H1 (cell line): Measurements from ENCODE around the gene MST1R. TPM values are rescaled to one million over a fixed set of nuclear protein-coding genes. Genes with fewer than 3 reads are reported as not detected.

Experiments used
- CTCF ChIA-PET: fragments of 300-600 bp; sonication (Branson Sonifier 250); formaldehyde crosslinking; loops from one replicate; lab custom pipeline; 2021; ENCODE audit not compliant: partially characterized antibody; lab: Charles Lee
- POLR2A ChIA-PET: fragments of 300-600 bp; sonication (Branson Sonifier 250); formaldehyde crosslinking; loops from one replicate; lab custom pipeline; 2021; ENCODE audit warnings: inconsistent platforms; ENCODE audit not compliant: partially characterized antibody; lab: Charles Lee
- DNase-seq, 2 experiments: peaks; one replicate each; pipeline versions ENCODE4 v3.0.0 to v3.0.0-alpha.2; 2010 to 2022; ENCODE audit warnings: low spot score in 2 of 2, low read depth in 1 of 2, mixed read lengths in 1 of 2
- FAIRE-seq: peaks from 2 replicates; lab custom pipeline; 2011; peaks lifted over from hg19 to GRCh38; lab: Jason Lieb, UNC
- H2AFZ ChIP-seq: 2 replicates; pipeline ENCODE4 v1.8.1; 2012; ENCODE audit warnings: low read length, inconsistent platforms
- H2AK5ac ChIP-seq: 2 replicates; pipeline ENCODE4 v1.6.1; 2013; ENCODE audit warnings: low read depth, low read length
- H2BK120ac ChIP-seq: replicated peaks from 2 replicates; pipeline ENCODE3; 2013; ENCODE audit warnings: low read depth, low read length, inconsistent platforms
- H2BK12ac ChIP-seq: 2 replicates; pipeline ENCODE4 v1.6.1; 2013; ENCODE audit warnings: low read depth, low read length
- H2BK15ac ChIP-seq: 2 replicates; pipeline ENCODE4 v1.6.1; 2013; ENCODE audit warnings: low read length
- H2BK20ac ChIP-seq: 2 replicates; pipeline ENCODE4 v1.6.1; 2013; ENCODE audit warnings: low read length
- H2BK5ac ChIP-seq: 2 replicates; pipeline ENCODE4 v1.6.1; 2013; ENCODE audit warnings: low read depth, low read length
- H3K14ac ChIP-seq: 2 replicates; pipeline ENCODE4 v1.6.1; 2013; ENCODE audit warnings: inconsistent platforms; ENCODE audit not compliant: insufficient read length
- H3K18ac ChIP-seq: 2 replicates; pipeline ENCODE4 v1.6.1; 2013; ENCODE audit warnings: low read length; ENCODE audit errors: extremely low read depth
- H3K23ac ChIP-seq: 2 replicates; pipeline ENCODE4 v1.6.1; 2013; ENCODE audit warnings: inconsistent platforms; ENCODE audit not compliant: insufficient read length
- H3K23me2 ChIP-seq: 2 replicates; pipeline ENCODE4 v1.6.1; 2013; ENCODE audit warnings: low read depth, low read length
- H3K27ac ChIP-seq: 2 replicates; pipeline ENCODE4 v1.6.1; 2011; ENCODE audit warnings: low read depth, low read length, inconsistent platforms
- H3K27me3 ChIP-seq, 4 experiments: replicated peaks in 1 of 4; 1 replicate in 1 of 4; 2 replicates in 3 of 4; pipeline versions ENCODE4 v1.6.1 to v1.8.1; 2011 to 2013; ENCODE audit warnings: low read length in 3 of 4, mild to moderate bottlenecking in 3 of 4, inconsistent platforms in 2 of 4, mixed read lengths in 2 of 4, moderate library complexity in 1 of 4; ENCODE audit not compliant: control insufficient read depth in 3 of 4, insufficient read depth in 3 of 4; ENCODE audit errors: extremely low read depth in 1 of 4
- H3K36me3 ChIP-seq, 4 experiments: 2 replicates each; pipeline versions ENCODE4 v1.6.1 to v1.8.1; 2011 to 2013; ENCODE audit warnings: mild to moderate bottlenecking in 4 of 4, low read length in 3 of 4, moderate library complexity in 2 of 4, control low read depth in 1 of 4, inconsistent platforms in 1 of 4; ENCODE audit not compliant: insufficient read depth in 4 of 4, control insufficient read depth in 2 of 4
- H3K4ac ChIP-seq: replicated peaks from 2 replicates; pipeline ENCODE3; 2013; ENCODE audit warnings: low read length, low read depth, mixed read lengths, inconsistent platforms; ENCODE audit not compliant: insufficient read length
- H3K4me1 ChIP-seq, 4 experiments: replicated peaks in 1 of 4; 1 replicate in 1 of 4; 2 replicates in 3 of 4; pipeline versions ENCODE4 v1.6.1 to v1.8.1; 2011 to 2013; ENCODE audit warnings: low read length in 3 of 4, inconsistent platforms in 2 of 4, mixed read lengths in 1 of 4; ENCODE audit not compliant: insufficient read depth in 4 of 4, control insufficient read depth in 3 of 4
- H3K4me2 ChIP-seq, 2 experiments: 2 replicates each; pipeline versions ENCODE4 v1.6.1 to v1.8.1; 2011 to 2013; ENCODE audit warnings: low read depth in 2 of 2, low read length in 2 of 2, control low read depth in 1 of 2, inconsistent platforms in 1 of 2, mild to moderate bottlenecking in 1 of 2; ENCODE audit not compliant: insufficient read depth in 1 of 2
- H3K4me3 ChIP-seq, 4 experiments: fragments of 200-600, 300-600 bp in 1 of 4; sonication (generic), shearing (Covaris generic), sonication (Bioruptor Twin) in 1 of 4; 2 replicates each; pipeline versions ENCODE4 v1.5.1 to v1.8.1; 2011 to 2016; ENCODE audit warnings: low read length in 4 of 4, low read depth in 3 of 4, control low read depth in 2 of 4, inconsistent platforms in 2 of 4, mild to moderate bottlenecking in 2 of 4, mixed read lengths in 1 of 4, moderate library complexity in 1 of 4; ENCODE audit not compliant: insufficient read depth in 2 of 4; ENCODE audit errors: extremely low read depth in 1 of 4
- H3K56ac ChIP-seq: replicated peaks from 2 replicates; pipeline ENCODE3; 2013; ENCODE audit warnings: low read depth, mild to moderate bottlenecking, mixed read lengths, low read length, inconsistent platforms; ENCODE audit not compliant: insufficient read length
- H3K79me1 ChIP-seq: 2 replicates; pipeline ENCODE4 v1.6.1; 2013; ENCODE audit warnings: low read depth, low read length, control low read depth
- H3K79me2 ChIP-seq, 2 experiments: 2 replicates each; pipeline versions ENCODE4 v1.6.1 to v1.8.1; 2012 to 2013; ENCODE audit warnings: low read length in 2 of 2, mild to moderate bottlenecking in 2 of 2, inconsistent platforms in 1 of 2; ENCODE audit not compliant: insufficient read depth in 2 of 2, control insufficient read depth in 1 of 2
- H3K9ac ChIP-seq, 4 experiments: replicated peaks in 1 of 4; 1 replicate in 1 of 4; 2 replicates in 3 of 4; pipeline versions ENCODE4 v1.6.1 to v1.8.1; 2011 to 2013; ENCODE audit warnings: low read depth in 3 of 4, low read length in 3 of 4, control low read depth in 2 of 4, mild to moderate bottlenecking in 2 of 4, moderate library complexity in 2 of 4, inconsistent platforms in 1 of 4; ENCODE audit errors: extremely low read depth in 1 of 4
- H3K9me3 ChIP-seq, 2 experiments: 2 replicates each; pipeline versions ENCODE4 v1.6.1 to v1.8.1; 2012 to 2013; ENCODE audit warnings: mild to moderate bottlenecking in 2 of 2, moderate library complexity in 2 of 2, control low read depth in 1 of 2, inconsistent platforms in 1 of 2, low read depth in 1 of 2, low read length in 1 of 2, mixed read lengths in 1 of 2; ENCODE audit not compliant: insufficient read depth in 2 of 2
- H4K20me1 ChIP-seq, 2 experiments: replicated peaks in 1 of 2; 2 replicates each; pipeline versions ENCODE3 to v1.8.1; 2011 to 2013; ENCODE audit warnings: inconsistent platforms in 2 of 2, low read length in 2 of 2, mild to moderate bottlenecking in 1 of 2; ENCODE audit not compliant: insufficient read depth in 2 of 2, control insufficient read depth in 1 of 2
- H4K5ac ChIP-seq: 2 replicates; pipeline ENCODE4 v1.6.1; 2013; ENCODE audit warnings: low read length, low read depth, mixed read lengths, inconsistent platforms; ENCODE audit not compliant: insufficient read length
- H4K8ac ChIP-seq: 2 replicates; pipeline ENCODE4 v1.8.0; 2013; ENCODE audit warnings: mild to moderate bottlenecking, moderate library complexity, low read length, inconsistent platforms; ENCODE audit not compliant: insufficient read depth; ENCODE audit errors: extremely low read depth
- H4K91ac ChIP-seq: replicated peaks from 2 replicates; pipeline ENCODE3; 2013; ENCODE audit warnings: low read length, mixed read lengths, inconsistent platforms; ENCODE audit not compliant: insufficient read length
- CEBPB ChIP-seq: IDR thresholded peaks from 2 replicates; pipeline ENCODE4 v1.6.1; 2012; ENCODE audit warnings: low read depth, low read length
- HDAC2 ChIP-seq, 2 experiments: fragments of 300-600 bp in 1 of 2; sonication (generic) in 1 of 2; IDR thresholded peaks; 2 replicates each; pipeline ENCODE4 v1.6.1; 2011 to 2012; ENCODE audit warnings: low read depth in 2 of 2, low read length in 2 of 2, mild to moderate bottlenecking in 2 of 2, moderate library complexity in 2 of 2, borderline replicate concordance in 1 of 2, inconsistent platforms in 1 of 2
- JUN ChIP-seq: IDR thresholded peaks from 2 replicates; pipeline ENCODE4 v1.6.1; 2011; ENCODE audit warnings: low read depth, mild to moderate bottlenecking, improper control_type of control experiment, low read length
- POLR2A ChIP-seq, 2 experiments: IDR thresholded peaks; 1 replicate in 1 of 2; 2 replicates in 1 of 2; pipeline ENCODE4 v1.6.1; 2011; ENCODE audit warnings: low read depth in 2 of 2, low read length in 2 of 2, mild to moderate bottlenecking in 2 of 2; ENCODE audit errors: control extremely low read depth in 1 of 2
- SP1 ChIP-seq: IDR thresholded peaks from 2 replicates; pipeline ENCODE4 v1.6.1; 2011; ENCODE audit warnings: low read depth, low read length
- YY1 ChIP-seq: IDR thresholded peaks from 2 replicates; pipeline ENCODE4 v1.6.1; 2011; ENCODE audit warnings: low read depth, mild to moderate bottlenecking, low read length
- ZNF274 ChIP-seq: IDR thresholded peaks from 2 replicates; pipeline ENCODE4 v1.7.0; 2012; ENCODE audit warnings: low read length, borderline replicate concordance; ENCODE audit errors: extremely low read depth
- WGBS, 2 experiments: shearing (Covaris generic) in 1 of 2; methylation state at CpG; one replicate each; pipeline versions ENCODE4 v1.1.6 to v1.1.7; 2013 to 2015; ENCODE audit warnings: low lambda C conversion rate in 2 of 2, mixed read lengths in 2 of 2, inconsistent platforms in 1 of 2, low coverage in 1 of 2, missing lambda C conversion rate in 1 of 2; ENCODE audit not compliant: insufficient replicate concordance in 2 of 2, insufficient coverage in 1 of 2, insufficient read length in 1 of 2; ENCODE audit errors: extremely low coverage in 1 of 2, missing lambda C conversion rate in 1 of 2; 5-methylcytosine and 5-hydroxymethylcytosine counted together
- polyA plus RNA-seq, 7 experiments: library from polyadenylated mRNA; depleted of rRNA in 3 of 7; stranded (reverse) in 5 of 7; unstranded in 2 of 7; fragments of >200 nt in 5 of 7; fragments of 200-250 nt in 2 of 7; gene quantifications; 1 replicate in 5 of 7; 2 replicates in 1 of 7; 4 replicates in 1 of 7; pipeline versions ENCODE4 v1.2.1 to v1.2.3, GENCODE V29; 2011 to 2013; ENCODE audit warnings: missing spikeins in 2 of 7, mixed read lengths in 2 of 7
- total RNA-seq: library from RNA; stranded (reverse); fragmentation: NEBNext Ultra II Directional; extraction: Animal tissue kit (Norgen Biotek cat#: 25700); gene quantifications from 2 replicates; pipeline ENCODE4 v1.2.1, GENCODE V29; 2021
- TF ChIP-seq, protein P1 (sequence below), 3 experiments: IDR thresholded peaks; 1 replicate in 2 of 3; 2 replicates in 1 of 3; pipeline versions ENCODE4 v1.5.1 to v1.6.1; 2011; ENCODE audit warnings: low read length in 3 of 3, mild to moderate bottlenecking in 3 of 3, inconsistent platforms in 2 of 3, low read depth in 1 of 3, moderate library complexity in 1 of 3; ENCODE audit not compliant: insufficient read depth in 1 of 3; ENCODE audit errors: control extremely low read depth in 1 of 3
- TF ChIP-seq, protein P2 (sequence below): IDR thresholded peaks from 2 replicates; pipeline ENCODE4 v1.6.1; 2012; ENCODE audit warnings: inconsistent platforms

The MST1R gene
- total and polyA plus RNA-seq, 2 of the 8 experiments (the other 6 are each of a cell fraction or from before 2014, with no cell fraction given) = 4.8 to 7.6 TPM

DNA sequence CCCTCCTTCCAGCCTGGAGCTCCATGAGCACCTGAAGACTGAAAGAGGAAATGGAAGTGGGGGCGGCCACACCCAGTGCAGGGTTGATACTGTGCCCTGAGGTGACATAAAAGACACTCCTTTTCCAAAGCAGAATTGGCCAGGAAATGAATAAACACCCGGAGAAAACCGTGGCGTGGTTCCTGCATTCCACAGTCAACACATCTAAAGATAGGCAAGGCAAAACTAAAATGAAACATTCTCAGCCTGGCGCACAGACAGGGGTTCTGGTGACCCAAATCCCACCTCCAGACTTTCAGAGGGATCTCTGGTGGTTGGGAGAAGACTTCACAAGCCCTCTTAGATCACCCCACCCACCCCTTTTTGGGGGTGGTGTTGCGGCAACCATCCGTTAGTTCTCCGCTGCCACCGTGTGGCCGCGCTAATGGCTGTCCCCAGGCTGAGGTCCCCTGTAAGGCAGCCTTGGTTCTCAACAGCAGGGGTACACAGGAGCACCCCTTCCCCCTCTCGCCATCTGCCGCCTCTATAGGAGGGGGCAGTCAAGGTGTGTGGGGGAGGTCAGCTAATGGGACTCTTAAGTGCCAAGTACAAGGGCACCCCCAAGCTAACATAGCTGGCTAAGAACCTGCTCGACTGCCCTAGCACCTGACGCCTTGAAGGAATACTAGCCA is 2.5 kb upstream of the MST1R start:
- peaks cover 0 to 20% (median 16%) of the 10 kb centered on the region in 4 experiments; a peak in 5 of 7 replicates for H3K27me3 ChIP-seq
- no peak overlapping the region for H3K9ac ChIP-seq
- peaks cover 0 to 1% of the 10 kb centered on the region in 2 experiments for H4K20me1 ChIP-seq
- H3K4me1 ChIP-seq = peaks cover 3 to 44% (median 27%) of the 10 kb centered on the region in 4 experiments
- H3K14ac ChIP-seq = no peak overlapping the region
- H2AFZ ChIP-seq = no peak overlapping the region
- no peak overlapping the region for H4K8ac ChIP-seq
- H2BK5ac ChIP-seq = no peak overlapping the region
- H2BK12ac ChIP-seq = no peak overlapping the region; the same call in 1 of the 2 replicates
- FAIRE-seq (peak; percentile 45), DNase-seq (peak in 1 of 2 experiments; percentile 77)
- no peak overlapping the region for H3K27ac ChIP-seq
- no peak overlapping the region for H3K56ac ChIP-seq
- POLR2A ChIA-PET = interaction anchor here (0.6 to 5.1 kb wide), 9 partner anchors 13 to 1907 kb away, joined by 3 to 23 read pairs (median 3); partner anchors contain the start of gene MON1A
- peak overlapping the region; percentile 91; the same call in 1 of the 2 replicates for H2BK20ac ChIP-seq
- WGBS, 2 experiments = 36% methylated on average over 15 of the region's 15 CpGs; no CpG with 5 or more reads in 1 of the 2 experiments
- H3K9me3 ChIP-seq = no peaks in the 10 kb centered on the region
- H3K4me3 ChIP-seq = peak overlapping the region in 1 of 4 experiments; percentile 10; a peak in 1 of 8 replicates
- H3K79me2 ChIP-seq = no peaks in the 10 kb centered on the region
- no peak overlapping the region for H4K5ac ChIP-seq
- no peaks in the 10 kb centered on the region for H3K79me1 ChIP-seq
- H3K4me2 ChIP-seq = peak overlapping the region in 1 of 2 experiments; percentile 1; a peak in 3 of 4 replicates
- CTCF ChIA-PET = interaction anchor here (0.5 to 16.1 kb wide), 34 partner anchors 10 to 266 kb away, joined by 3 to 306 read pairs (median 4); partner anchors contain the start of gene MON1A
- H3K23me2 ChIP-seq = peaks cover 8% of the 10 kb centered on the region; the same call in 1 of the 2 replicates
- H3K36me3 ChIP-seq = no peaks in the 10 kb centered on the region
- peak overlapping the region; percentile 51 for H3K18ac ChIP-seq
- H2BK15ac ChIP-seq = peak overlapping the region; percentile 33; the same call in 1 of the 2 replicates
- H3K23ac ChIP-seq = no peak overlapping the region
- no peak overlapping the region for H2BK120ac ChIP-seq
- H4K91ac ChIP-seq = no peak overlapping the region
- no peak overlapping the region for H2AK5ac ChIP-seq
- no peak overlapping the region for H3K4ac ChIP-seq
- TF ChIP-seq CEBPB (peak; percentile 41; the same call in 1 of the 2 replicates), JUN (no peak), YY1 (peak; percentile 50; the same call in 1 of the 2 replicates), SP1 (no peak), HDAC2 (IDR thresholded peaks at IDR 0.05; ENCODE audit: borderline replicate concordance in 1 of 2, low read depth in 2 of 2, low read length in 2 of 2) (no peak), POLR2A (IDR thresholded peaks at IDR 0.05; ENCODE audit: control extremely low read depth in 1 of 2, low read depth in 2 of 2, low read length in 2 of 2) (no peak), ZNF274 (no peak)
- TF ChIP-seq, protein P1, sequence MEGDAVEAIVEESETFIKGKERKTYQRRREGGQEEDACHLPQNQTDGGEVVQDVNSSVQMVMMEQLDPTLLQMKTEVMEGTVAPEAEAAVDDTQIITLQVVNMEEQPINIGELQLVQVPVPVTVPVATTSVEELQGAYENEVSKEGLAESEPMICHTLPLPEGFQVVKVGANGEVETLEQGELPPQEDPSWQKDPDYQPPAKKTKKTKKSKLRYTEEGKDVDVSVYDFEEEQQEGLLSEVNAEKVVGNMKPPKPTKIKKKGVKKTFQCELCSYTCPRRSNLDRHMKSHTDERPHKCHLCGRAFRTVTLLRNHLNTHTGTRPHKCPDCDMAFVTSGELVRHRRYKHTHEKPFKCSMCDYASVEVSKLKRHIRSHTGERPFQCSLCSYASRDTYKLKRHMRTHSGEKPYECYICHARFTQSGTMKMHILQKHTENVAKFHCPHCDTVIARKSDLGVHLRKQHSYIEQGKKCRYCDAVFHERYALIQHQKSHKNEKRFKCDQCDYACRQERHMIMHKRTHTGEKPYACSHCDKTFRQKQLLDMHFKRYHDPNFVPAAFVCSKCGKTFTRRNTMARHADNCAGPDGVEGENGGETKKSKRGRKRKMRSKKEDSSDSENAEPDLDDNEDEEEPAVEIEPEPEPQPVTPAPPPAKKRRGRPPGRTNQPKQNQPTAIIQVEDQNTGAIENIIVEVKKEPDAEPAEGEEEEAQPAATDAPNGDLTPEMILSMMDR (IDR thresholded peaks at IDR 0.05; ENCODE audit: control extremely low read depth in 1 of 3, insufficient read depth in 1 of 3, low read depth in 1 of 3, low read length in 3 of 3) = peak in 2 of 3 experiments; percentile 89 to 90; a peak in 3 of 4 replicates
- TF ChIP-seq, protein P2, sequence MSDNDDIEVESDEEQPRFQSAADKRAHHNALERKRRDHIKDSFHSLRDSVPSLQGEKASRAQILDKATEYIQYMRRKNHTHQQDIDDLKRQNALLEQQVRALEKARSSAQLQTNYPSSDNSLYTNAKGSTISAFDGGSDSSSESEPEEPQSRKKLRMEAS = 0 out of 2 replicates have a peak, but pooled peaks have one; percentile 25
